NCI-H345 treated with DMSO at 0.1 percent for 48 hours (cell line): Measurements from ENCODE around the gene CKAP4.

ENCODE experiments used
- DNase-seq: peaks from one replicate; lab custom pipeline; 2025; ENCODE audit not compliant: unreplicated experiment; lab: John Stamatoyannopoulos, UW

CKAP4 gene

GRCh38 chr12:106205208-106206069 is 42.4 kb downstream of the CKAP4 start:
- peak; percentile 6 for DNase-seq

GRCh38 chr12:106204312-106204711 is 43.5 kb downstream of the CKAP4 start:
- DNase-seq, result no peak

DNA sequence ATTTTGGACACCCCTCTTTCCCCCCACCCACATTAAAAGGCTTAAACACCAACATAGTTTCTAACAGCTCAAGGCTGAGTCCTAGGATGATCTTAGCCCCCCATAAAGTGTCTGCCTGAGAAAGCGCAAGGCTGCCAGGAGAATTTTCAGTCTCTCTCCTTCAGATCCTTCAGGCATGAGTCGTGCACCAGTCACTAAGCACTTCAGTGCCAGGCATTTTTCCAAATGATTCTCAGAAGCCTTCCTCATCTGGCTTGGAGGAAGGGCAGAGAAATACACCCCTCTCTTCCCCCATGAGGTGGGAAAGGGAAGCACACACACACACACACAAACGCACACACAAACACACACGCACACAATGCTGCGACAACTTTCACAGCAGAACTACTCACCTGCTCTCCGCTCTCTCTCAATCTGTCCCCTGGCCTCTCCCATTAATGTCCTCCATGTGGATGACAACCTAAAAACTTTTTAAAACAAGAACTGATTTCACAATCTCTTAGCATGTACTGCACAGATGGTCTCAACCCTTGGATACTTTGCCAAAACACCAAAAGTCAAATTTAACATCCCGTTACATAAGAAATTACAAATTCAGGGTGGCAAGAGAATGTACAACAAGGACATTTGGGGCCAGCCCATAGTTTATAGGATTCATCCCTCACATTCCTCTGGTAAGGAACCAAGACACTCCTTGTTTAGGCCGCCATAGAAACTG is 49.8 kb downstream of the CKAP4 start:
- DNase-seq, result no peak

GRCh38 chr12:106195621-106196027 is 52.2 kb downstream of the CKAP4 start:
- no peak for DNase-seq

- no peak for DNase-seq
Observed at GRCh38 chr12:106194351-106194750, 53.5 kb downstream of the CKAP4 start.

- no peak for DNase-seq
Observed at GRCh38 chr12:106193394-106194215, 54.2 kb downstream of the CKAP4 start.

DNA sequence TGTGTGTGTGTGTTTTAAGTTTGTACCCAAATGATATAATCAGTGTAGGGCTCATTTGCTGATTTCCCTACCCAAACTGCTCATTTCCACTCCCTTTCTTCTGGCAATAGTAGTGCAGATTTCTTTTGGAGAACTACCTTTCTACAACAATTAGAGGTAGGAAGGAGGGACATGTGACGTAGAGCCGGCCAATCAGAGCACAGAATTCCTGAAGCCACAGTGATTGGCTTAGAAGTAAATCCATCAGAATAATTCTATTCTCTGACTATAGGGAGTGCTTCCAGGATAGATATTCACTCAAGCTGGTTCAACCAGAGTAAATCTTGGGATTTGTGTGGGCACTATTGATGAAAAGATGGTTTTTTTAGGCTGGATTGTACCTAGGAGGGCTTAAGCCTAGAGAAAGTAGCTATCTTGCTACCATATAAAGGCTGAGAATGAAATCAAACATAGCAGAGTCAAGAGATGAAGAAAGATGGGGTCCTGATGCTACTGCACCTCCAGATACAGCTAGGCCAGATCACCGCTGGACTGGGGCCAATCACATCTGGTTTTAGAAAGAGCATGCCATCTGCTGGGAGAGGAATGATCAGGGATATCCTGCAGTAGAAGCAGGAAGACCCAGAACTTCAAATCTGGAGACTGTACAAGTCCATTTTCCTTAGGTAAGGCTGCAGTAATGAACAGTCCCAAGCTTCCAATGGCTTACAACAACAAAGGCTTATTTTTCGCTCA is 55.0 kb downstream of the CKAP4 start:
- DNase-seq, result no peak

- no peak for DNase-seq
Observed at GRCh38 chr12:106190581-106190980, 57.2 kb downstream of the CKAP4 start.

DNA sequence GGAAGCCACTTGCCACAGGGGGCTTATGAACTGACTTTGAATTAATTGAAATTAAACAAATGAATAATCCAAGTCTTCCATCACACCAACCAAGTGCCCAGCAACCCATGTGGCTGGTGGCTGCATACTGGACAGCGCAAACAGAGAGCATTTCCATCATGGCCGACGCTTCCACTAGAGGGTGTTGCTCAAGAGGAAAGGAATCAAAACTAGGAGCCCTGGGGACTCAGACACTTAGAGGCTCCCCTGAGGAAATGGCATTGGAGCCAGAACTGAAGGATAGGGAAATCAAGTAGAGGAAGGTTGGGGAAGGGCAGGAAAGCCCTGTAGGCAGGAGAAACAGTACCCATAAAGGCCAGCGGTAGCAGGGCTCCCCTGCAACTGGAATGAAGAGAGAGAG is 58.5 kb downstream of the CKAP4 start:
- no peak for DNase-seq

DNA sequence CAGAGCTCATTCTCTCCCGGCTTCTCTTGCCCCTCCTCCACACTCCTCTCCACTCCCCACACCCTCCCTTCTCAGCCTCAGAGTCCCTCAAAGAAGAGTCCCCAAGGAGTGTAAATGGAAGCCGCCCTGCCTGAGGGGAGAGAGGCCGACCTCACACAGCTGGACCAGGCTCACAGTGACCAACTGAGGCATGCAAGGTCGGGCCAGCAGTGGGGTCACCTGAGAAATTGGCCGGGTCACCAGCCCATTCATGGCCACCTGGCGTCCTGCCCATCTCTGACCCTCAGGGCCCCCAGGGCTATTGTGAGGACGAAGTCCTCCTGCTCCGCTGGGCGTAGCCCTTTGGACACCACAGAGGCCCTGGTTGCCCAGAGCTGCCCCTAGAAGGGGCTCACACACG is 59.6 kb downstream of the CKAP4 start:
- no peak for DNase-seq
